KOPT-K1 (cell line): Measurements from ENCODE around the gene MGA.

Experiments used
- H3K27ac ChIP-seq: fragments of 200-600 bp; sonication (generic); 2 replicates; pipeline ENCODE4 v1.5.1; 2016; ENCODE audit warnings: antibody characterized with exemption, mild to moderate bottlenecking, low read depth, low read length; ENCODE audit not compliant: poor library complexity, severe bottlenecking
- H3K36me3 ChIP-seq: fragments of 200-600 bp; sonication (generic); 2 replicates; pipeline ENCODE4 v1.5.1; 2017; ENCODE audit warnings: antibody characterized with exemption, mild to moderate bottlenecking, low read length, moderate library complexity; ENCODE audit not compliant: insufficient read depth
- H3K9me3 ChIP-seq: fragments of 200-600 bp; sonication (generic); 2 replicates; pipeline ENCODE4 v1.5.1; 2017; ENCODE audit warnings: antibody characterized with exemption, low read length, mild to moderate bottlenecking; ENCODE audit not compliant: insufficient read depth, poor library complexity, severe bottlenecking

The MGA gene

GRCh38 chr15:41648097-41648496, 12.1 kb upstream of the MGA start:
- Histone ChIP-seq H3K27ac (no peak overlapping the region), H3K36me3 (no peaks in the 10 kb centered on the region), H3K9me3 (no peaks in the 10 kb centered on the region)

GRCh38 chr15:41648770-41649169, 11.4 kb upstream of the MGA start:
- H3K9me3 ChIP-seq: no peaks in the 10 kb centered on the region
- H3K36me3 ChIP-seq: no peaks in the 10 kb centered on the region
- H3K27ac ChIP-seq: no peak overlapping the region

GRCh38 chr15:41650806-41651205, 9.4 kb upstream of the MGA start:
- H3K9me3 ChIP-seq: no peaks in the 10 kb centered on the region
- no peaks in the 10 kb centered on the region for H3K36me3 ChIP-seq
- no peak overlapping the region for H3K27ac ChIP-seq

- H3K9me3 ChIP-seq: no peaks in the 10 kb centered on the region
- no peak overlapping the region for H3K27ac ChIP-seq
- H3K36me3 ChIP-seq: no peaks in the 10 kb centered on the region
Observed at GRCh38 chr15:41651373-41651772, 8.8 kb upstream of the MGA start.

GRCh38 chr15:41653760-41654159, 6.4 kb upstream of the MGA start:
- no peaks in the 10 kb centered on the region for H3K9me3 ChIP-seq
- no peaks in the 10 kb centered on the region for H3K36me3 ChIP-seq
- H3K27ac ChIP-seq: no peak overlapping the region

GRCh38 chr15:41655716-41656115, 4.5 kb upstream of the MGA start:
- Histone ChIP-seq H3K27ac (no peak overlapping the region), H3K36me3 (no peaks in the 10 kb centered on the region), H3K9me3 (no peaks in the 10 kb centered on the region)

GRCh38 chr15:41656188-41656587, 4.0 kb upstream of the MGA start:
- no peaks in the 10 kb centered on the region for H3K36me3 ChIP-seq
- no peak overlapping the region for H3K27ac ChIP-seq

GRCh38 chr15:41658689-41659088, 1.5 kb upstream of the MGA start:
- no peaks in the 10 kb centered on the region for H3K9me3 ChIP-seq
- H3K27ac ChIP-seq: no peak overlapping the region
- no peaks in the 10 kb centered on the region for H3K36me3 ChIP-seq

More at GRCh38 chr15:41656188-41656587, 4.0 kb upstream of the MGA start:
- H3K9me3 ChIP-seq: no peaks in the 10 kb centered on the region

GRCh38 chr15:41659190-41659589, 1.0 kb upstream of the MGA start:
- H3K9me3 ChIP-seq: no peaks in the 10 kb centered on the region
- no peaks in the 10 kb centered on the region for H3K36me3 ChIP-seq
- no peak overlapping the region for H3K27ac ChIP-seq

- Histone ChIP-seq H3K36me3 (no peaks in the 10 kb centered on the region), H3K9me3 (no peaks in the 10 kb centered on the region), H3K27ac (peak overlapping the region; percentile 90)
Observed at GRCh38 chr15:41659855-41660234, 360 bp upstream of the MGA start.

GRCh38 chr15:41661078-41661517, 893 bp downstream of the MGA start:
- Histone ChIP-seq H3K36me3 (no peaks in the 10 kb centered on the region), H3K9me3 (no peaks in the 10 kb centered on the region), H3K27ac (peak overlapping the region; percentile 90)

GRCh38 chr15:41661518-41662225, 1.5 kb downstream of the MGA start:
- Histone ChIP-seq H3K27ac (peak overlapping the region; percentile 90), H3K9me3 (no peaks in the 10 kb centered on the region), H3K36me3 (no peaks in the 10 kb centered on the region)

- Histone ChIP-seq H3K27ac (no peak overlapping the region), H3K36me3 (peaks cover 21% of the 10 kb centered on the region), H3K9me3 (no peaks in the 10 kb centered on the region)
Observed at GRCh38 chr15:41666353-41666920, 6.2 kb downstream of the MGA start.

GRCh38 chr15:41669701-41670100, 9.5 kb downstream of the MGA start:
- Histone ChIP-seq H3K36me3 (peaks cover 23% of the 10 kb centered on the region), H3K9me3 (no peaks in the 10 kb centered on the region), H3K27ac (no peak overlapping the region)

- Histone ChIP-seq H3K27ac (no peak overlapping the region), H3K9me3 (no peaks in the 10 kb centered on the region), H3K36me3 (peaks cover 27% of the 10 kb centered on the region)
Observed at GRCh38 chr15:41671656-41672648, 11.7 kb downstream of the MGA start.
